Kidney epithelial cell (primary cell): ENCODE results near the gene CTNNBL1. TPM values are rescaled to one million over a fixed set of nuclear protein-coding genes. Genes with fewer than 3 reads are reported as not detected.

ENCODE experiments used
- DNase-seq: peaks from one replicate; pipeline ENCODE4 v3.0.0-alpha.2; 2010; ENCODE audit warnings: low read depth
- H3K27me3 ChIP-seq: 2 replicates; pipeline ENCODE4 v1.6.0; 2011; ENCODE audit warnings: low read length; ENCODE audit not compliant: control insufficient read depth, insufficient read depth
- H3K36me3 ChIP-seq: 2 replicates; pipeline ENCODE4 v1.5.1; 2011; ENCODE audit warnings: low read length; ENCODE audit not compliant: control insufficient read depth, insufficient read depth
- H3K4me3 ChIP-seq: 2 replicates; pipeline ENCODE4 v1.5.1; 2011; ENCODE audit warnings: low read depth, mild to moderate bottlenecking, control low read depth, low read length
- CTCF ChIP-seq: IDR thresholded peaks from 2 replicates; pipeline ENCODE4 v1.5.1; 2011; ENCODE audit warnings: mild to moderate bottlenecking, moderate library complexity, low read length, control low read depth, inconsistent platforms; ENCODE audit not compliant: insufficient read depth, poor library complexity, severe bottlenecking
- total RNA-seq: library from RNA; depleted of rRNA; stranded (reverse); fragments of >200 nt; gene quantifications from 2 replicates; pipeline ENCODE4 v1.2.3, GENCODE V29; 2015

CTNNBL1 gene
- total RNA-seq, 1 donor from 2014 or later, result 40.5 TPM

GRCh38 chr20:37915800-37916570, 222.2 kb downstream of the CTNNBL1 start:
- Histone ChIP-seq H3K36me3 (no peaks in the 10 kb centered on the region), H3K4me3 (no peak overlapping the region), H3K27me3 (peaks cover 77% of the 10 kb centered on the region)
- no peak for DNase-seq
- peak; percentile 43 for TF ChIP-seq CTCF

DNA sequence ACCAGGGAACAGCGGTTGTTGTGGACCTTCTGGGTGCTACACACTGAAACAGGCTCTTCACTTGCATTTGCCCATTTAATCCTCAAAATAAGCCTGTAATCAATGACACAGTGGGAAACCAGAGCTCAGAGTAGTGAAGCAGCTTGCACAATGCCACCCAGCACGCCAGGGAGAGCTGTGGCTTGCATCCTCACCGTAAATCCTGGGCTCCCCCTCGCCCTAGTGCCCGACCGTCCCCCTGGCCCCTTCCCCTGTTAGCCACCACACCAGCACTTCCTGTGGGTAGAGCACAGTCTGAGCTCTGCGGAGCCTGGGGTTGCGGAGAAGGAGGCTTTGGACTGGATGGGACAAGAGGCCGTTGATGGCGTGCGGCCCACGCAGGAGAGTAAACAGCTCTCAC, 223.6 kb downstream of the CTNNBL1 start:
- no peak for DNase-seq
- Histone ChIP-seq H3K27me3 (peaks cover 67% of the 10 kb centered on the region), H3K36me3 (no peaks in the 10 kb centered on the region), H3K4me3 (no peak overlapping the region)
- TF ChIP-seq CTCF, result no peak

- no peak for DNase-seq
- no peak overlapping the region for H3K4me3 ChIP-seq
- TF ChIP-seq CTCF, result no peak
- no peaks in the 10 kb centered on the region for H3K36me3 ChIP-seq
- H3K27me3 ChIP-seq, result peaks cover 63% of the 10 kb centered on the region
Measured at GRCh38 chr20:37918035-37918434, 224.2 kb downstream of the CTNNBL1 start.

DNA sequence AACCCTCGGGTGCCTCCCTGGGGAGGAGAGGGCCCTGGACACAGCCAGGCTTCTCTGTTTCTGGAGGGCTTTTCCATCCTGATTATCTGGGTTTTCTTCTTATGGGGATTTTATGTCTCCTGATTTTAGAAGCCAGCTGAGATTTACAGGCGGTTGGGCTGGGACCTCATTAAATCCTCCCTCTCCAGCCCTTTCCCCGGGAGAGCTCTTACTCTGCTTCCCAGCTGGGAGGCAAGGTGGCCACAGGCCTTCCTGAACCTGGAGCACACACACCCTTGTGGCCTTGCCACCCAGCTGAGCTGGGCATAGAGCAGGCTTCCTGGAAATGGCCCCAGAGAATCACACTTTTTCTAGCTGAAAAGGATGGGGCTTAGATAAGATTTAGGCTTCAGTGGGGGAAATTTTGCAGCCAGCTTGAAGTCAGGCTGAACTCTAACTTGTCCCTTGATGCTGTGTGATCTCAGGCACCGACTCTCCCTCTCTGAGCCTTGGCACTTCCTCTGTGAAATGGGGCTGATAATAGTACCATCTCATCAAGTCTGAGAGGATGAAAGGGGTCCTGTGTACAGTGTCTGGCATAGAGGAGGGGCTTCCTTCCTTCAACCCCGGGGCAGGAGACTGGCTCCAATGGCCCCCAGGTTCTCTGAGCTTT, 225.7 kb downstream of the CTNNBL1 start:
- Histone ChIP-seq H3K27me3 (peaks cover 50% of the 10 kb centered on the region), H3K4me3 (no peak overlapping the region), H3K36me3 (no peaks in the 10 kb centered on the region)
- no peak for DNase-seq
- TF ChIP-seq CTCF, result no peak

DNA sequence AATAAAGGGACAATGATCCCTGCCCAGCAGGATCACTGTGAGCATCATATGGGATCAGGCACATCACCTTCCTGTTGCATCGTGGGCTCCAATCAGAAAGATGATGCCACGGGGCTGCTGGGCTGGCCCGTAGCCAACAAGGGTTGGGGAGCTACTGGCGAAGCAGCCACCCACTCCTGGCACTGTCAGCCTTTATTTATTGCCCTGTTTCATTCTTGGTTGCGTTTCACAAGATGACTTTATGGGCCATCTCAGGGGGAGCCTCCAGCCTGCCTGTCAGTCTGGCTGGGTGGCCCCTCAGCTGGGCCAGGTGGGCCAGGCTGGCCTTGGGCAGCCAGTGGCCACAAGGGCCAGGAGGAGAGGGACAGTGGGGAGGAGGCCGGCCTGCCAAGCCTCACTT, 226.4 kb downstream of the CTNNBL1 start:
- DNase-seq, result no peak
- peaks cover 43% of the 10 kb centered on the region for H3K27me3 ChIP-seq
- no peak for TF ChIP-seq CTCF
- H3K4me3 ChIP-seq, result no peak overlapping the region
- no peaks in the 10 kb centered on the region for H3K36me3 ChIP-seq
